IPS DF 19.7 (cell line): Measurements from ENCODE around the gene DENND2A.
A peak's percentile ranks its signal among the peaks of the same experiment; 100 is the strongest.
"Not testable (repeated sequence)": the region's sequence is repeated elsewhere in the genome, so short reads cannot be mapped to it uniquely, and the experiment has no call there.

Experiments used
- DNase-seq: peaks from one replicate; pipeline ENCODE4 v3.0.0-alpha.2; 2013; ENCODE audit warnings: low read depth, low spot score

DENND2A gene

DNA sequence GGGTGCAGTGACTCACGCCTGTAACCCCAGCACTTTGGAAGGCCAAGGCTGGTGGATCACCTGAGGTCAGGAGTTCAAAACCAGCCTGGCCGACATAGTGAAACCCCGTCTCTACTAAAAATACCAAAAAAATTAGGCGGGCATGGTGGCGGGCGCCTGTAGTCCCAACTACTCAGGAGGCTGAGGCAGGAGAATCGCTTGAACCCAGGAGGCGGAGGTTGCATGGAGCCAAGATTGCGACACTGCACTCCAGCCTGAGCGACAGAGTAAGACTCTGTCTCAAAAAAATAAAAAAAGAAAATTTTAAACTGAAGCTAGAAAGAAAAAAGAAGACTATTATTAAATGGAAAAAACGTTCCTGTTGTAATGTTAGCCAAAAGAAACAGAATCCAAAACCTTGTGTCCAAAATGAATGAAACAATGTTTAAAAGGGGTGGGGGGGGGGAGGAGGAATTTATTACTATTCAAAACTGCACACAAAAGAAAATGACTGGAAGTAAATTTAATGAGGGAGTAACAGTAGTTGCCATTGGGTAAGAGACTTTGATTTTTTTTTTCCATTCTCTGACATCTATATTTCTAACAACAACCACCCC, 20.6 kb downstream of the DENND2A start:
- not testable (repeated sequence) for DNase-seq

DNA sequence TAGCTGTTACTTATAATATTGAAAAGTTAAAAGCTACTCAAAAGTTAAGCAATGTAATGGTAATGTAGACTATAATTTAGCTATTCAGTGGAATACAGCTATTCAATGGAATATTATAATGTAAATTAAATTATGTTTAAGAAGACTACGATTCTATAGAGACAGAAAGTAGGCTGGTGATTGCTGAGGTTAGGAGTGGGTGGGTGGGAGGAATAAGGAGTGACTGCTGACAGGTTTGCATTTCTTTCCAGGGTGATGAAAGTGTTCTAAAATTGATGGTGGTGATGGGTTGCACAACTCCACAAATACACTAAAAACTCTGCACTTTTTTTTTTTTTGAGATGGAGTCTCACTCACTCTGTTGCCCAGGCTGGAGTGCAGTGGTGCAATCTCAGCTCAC, 21.4 kb downstream of the DENND2A start:
- no peak for DNase-seq

DNA sequence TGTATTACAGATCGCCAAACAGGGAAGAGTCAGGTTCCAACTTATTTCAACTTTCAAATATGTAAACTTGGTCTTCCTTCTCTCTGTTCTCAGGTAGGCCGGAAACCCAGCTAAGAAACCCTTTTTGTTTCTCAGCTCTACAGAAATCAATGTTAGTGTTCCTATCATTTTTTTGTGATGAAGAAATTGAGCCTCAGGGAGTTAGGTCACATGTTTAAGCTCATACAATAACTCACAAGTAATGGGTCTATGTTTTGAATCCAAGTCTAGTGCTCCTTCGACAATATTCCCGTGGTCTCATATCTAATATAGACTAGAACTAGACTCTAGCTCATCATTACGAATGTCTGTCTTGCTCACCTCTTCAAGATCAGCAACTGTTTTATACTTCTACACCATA, 22.3 kb downstream of the DENND2A start:
- DNase-seq: no peak

DNA sequence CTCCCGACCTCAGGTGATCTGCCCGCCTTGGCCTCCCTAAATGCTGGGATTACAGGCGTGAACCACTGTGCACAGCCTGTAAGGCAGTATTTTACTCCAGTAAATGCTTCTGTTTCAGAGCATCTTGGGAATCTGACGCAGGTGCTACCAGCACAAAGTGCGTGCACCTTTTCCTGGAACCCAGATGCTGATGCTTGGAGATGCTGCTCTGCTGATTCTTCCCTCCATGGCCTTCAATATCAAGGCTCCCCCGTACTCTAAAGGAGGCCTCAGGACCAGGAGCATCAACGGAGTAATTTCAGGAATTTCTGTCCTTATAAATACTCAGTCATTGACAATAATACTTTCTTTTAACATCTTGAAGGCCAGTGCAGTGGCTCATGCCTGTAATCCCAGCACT, 23.5 kb downstream of the DENND2A start:
- DNase-seq: no peak

DNA sequence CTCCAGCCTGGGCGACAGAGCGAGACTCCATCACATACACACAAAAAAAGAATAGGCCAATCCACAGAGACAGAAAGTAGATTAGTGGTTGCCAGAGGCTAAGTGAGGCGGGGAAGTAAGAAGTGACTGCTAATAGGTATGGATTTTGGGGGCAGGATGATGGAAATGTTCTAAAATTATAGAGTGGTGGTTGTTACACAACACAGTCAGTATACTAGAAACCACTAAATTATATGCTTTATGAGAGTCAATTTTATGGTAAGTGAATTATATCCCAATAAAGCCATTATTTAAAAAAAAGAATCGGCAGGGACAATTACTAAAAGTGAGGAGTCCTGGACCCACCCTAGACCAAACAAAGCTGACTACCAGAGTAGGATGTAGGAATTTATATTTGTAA, 24.3 kb downstream of the DENND2A start:
- no peak for DNase-seq

DNA sequence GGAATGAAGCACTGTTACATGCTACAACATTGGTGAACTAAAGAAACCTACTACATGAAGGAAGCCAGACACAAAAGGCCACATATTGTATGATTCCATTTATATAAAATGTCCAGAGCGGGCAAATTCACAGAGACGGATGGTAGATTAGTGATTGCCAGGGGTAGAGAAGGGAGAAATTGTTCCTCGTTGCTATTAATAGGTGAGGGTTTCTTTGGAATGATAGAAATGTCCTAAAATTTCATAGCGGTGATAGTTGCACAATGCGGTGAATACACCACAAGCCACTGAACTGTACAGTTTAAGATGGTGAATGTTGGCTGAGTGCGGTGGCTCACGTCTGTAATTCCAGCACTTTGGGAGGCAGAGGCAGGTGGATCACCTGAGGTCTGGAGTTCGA, 29.0 kb downstream of the DENND2A start:
- DNase-seq: no peak

DNA sequence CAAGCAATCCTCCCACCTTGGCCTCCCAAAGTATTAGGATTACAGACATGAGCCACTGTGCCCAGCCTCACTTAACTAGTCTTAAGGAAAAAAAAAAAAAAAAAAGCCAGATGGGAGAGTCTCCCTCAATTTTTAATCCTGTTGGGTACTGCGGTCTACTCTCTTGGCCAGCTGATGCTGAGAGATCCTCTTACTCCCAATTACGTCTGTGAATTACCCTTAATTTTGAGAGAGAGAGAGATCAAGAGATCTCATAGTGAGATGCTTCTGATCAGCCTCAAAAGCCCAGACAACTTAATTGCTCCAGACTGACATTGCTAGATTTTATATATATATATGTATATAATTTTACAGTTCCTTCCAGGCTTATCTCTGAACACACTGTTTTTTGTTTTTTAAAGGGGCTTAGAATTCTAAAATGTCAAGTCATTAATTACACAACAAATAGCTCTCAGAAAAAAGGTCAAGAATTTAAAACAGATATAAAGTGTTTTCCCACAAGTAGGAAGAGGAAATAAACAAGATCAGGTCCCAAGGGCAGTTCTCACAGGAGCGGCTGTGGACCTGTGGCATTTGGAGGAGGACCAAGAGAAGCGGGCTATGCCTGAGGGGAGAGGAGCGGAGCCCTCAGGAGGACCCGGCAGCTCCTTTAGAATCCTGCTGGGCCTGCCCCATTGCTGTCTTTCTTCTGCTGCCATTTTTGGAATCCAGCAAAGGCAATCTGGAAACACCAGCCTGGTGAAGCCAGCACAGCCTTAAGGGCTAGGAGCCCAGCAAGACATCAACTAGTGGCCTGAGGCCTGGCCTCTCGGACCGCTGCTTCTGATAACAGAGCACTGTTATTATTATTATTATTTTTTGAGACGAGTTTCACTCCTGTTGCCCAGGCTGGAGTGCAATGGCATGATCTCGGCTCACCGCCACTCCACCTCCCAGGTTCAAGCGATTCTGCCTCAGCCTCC, 30.1 kb downstream of the DENND2A start:
- DNase-seq: no peak

DNA sequence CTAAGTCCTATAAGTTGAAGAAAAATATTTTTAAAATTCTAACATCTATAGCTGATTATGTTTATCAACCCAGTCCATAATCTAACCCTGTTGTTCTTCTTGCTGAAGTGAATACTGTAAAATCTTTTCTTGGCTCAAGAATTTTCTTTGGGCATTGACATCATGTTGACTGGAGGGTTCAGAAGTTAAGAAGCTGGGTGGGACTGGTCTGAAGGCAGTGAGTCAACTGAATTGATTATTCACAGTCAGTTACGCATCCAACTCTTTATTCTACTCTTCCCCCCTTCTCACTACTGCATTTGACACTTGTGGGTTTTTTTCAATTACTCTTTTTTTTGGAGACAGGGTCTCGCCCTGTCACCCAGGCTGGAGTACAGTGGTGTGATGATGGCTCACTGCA, 31.0 kb downstream of the DENND2A start:
- no peak for DNase-seq

DNA sequence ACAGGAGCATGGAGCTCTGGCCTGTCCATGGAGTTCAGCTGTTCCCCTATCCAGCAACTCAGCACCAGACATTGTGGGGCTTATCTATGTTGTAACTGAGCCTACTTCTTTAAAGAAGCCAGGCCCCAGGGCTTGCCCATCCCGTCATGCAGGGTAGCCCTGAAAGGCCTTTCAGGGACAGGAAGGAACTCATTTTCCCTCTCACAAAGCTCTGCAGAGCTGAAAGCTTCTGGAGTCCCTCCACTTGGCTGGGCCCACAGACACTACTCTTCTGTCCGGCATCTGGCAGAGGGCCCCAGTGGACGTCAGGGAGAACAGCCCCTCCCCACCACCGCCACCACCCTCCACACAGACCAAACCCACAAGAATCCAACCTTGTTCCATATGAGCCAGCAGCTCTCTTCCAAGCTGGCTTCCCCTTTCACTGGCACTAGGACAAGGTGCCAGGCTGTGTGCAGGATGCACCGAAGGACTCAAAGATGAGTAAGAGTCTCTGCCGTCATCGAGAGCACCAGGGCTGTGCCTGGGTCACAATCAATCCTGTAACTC, 33.1 kb downstream of the DENND2A start:
- no peak for DNase-seq

DNA sequence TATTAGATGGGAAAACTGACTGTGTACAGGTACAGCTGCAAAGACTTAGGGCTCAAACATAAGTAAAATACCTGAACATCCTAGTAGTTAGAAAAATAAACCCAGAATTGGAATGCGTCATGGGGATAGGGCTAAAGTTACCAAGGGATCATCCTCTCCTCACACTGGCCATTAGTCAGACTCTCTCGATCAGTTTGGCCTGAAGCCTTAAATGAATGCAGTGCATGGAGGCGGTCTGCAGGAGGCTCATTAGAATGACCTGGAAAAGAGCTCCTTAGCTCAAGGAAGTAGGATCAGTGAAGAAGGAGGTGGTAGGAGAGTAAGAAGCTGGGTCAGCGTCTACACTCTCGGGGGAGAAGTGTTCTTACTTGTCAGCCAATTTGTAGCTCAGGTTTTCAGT, 35.3 kb downstream of the DENND2A start:
- peak; percentile 23 for DNase-seq

DNA sequence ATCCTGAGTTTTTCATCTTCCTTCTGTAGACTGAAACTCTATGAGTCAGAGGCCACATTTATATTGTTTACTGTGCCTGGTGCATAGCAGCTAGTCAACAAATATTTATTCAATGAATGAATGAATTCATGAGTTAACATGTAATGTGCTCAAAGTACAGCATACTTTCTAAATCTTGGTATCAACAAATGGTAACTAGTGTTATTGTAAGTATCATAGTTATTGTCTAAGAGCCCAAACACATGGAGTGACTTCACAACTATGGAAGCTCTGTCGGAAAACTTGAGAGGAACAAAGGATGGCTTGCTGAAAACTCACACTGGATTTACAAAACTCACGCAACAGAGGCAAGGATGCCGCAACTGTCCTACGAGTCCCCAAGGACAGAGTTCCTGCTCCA, 35.9 kb downstream of the DENND2A start:
- DNase-seq: no peak

DNA sequence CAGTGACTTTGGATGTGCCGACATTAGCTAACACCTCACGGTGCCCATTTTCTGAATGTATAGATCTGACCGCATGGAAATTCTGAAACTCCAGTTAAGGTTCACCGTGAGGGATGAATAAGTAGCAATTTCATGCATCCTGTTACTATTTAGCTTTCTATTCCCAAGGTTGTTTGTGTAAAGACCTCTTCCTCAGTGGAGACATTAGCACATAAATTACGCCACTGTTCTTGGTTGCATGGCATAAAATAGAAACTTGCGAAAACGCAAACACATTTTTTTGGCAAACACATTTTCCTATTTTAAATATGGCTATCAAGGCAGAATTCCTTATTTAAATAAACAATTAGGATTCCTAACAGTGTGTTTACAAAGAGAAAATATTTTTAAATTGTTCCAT, 36.5 kb downstream of the DENND2A start:
- no peak for DNase-seq

DNA sequence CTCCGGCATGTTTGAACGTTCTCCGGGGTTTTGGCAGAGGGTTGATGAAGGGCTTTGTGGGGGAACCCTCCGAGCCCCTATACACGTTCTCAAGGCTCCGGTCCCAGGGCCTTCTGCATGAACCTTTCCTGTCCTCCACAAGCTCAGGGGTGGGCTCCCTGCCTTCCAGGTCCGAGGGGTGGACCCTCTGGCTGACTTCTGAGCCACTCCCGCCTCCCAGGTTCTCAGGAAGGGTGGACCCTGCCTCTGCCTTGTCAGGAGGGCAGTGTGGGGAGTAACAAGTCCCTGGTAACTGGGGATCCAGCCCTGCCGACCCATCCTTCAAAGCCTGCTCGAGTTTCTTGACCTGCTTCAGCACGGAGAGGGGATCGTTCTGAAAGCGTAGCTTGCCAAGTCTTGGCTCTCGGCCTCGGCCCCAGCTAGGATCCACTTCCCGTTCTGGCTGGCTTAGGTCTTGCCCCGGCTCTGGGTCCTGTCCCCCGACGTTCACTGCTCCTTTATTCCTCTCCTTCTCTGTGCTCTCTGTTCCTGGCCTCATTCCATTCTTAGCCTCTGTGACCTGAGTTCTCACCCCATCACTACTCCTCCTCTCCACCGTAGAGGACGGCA, 38.9 kb downstream of the DENND2A start:
- DNase-seq: no peak

DNA sequence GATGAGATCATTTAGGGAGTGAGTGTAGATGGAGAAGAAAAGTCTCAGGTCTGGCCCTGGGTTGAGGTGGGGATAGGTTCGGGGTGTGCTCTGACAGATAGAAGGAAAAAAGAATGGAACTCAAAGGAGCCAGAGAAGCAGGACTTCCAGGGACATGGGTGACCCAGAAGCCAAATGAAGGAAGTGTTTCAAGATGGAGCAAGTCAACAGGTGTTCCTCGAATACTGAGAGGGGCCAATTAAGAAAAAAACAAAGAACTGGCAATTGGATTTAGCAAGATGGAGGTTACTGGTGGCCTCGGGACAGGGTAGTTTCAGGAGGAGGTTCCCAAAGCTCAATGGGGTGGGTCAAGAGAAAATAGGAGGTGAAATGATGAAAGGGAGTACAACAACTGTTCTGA, 40.3 kb downstream of the DENND2A start:
- DNase-seq: no peak

DNA sequence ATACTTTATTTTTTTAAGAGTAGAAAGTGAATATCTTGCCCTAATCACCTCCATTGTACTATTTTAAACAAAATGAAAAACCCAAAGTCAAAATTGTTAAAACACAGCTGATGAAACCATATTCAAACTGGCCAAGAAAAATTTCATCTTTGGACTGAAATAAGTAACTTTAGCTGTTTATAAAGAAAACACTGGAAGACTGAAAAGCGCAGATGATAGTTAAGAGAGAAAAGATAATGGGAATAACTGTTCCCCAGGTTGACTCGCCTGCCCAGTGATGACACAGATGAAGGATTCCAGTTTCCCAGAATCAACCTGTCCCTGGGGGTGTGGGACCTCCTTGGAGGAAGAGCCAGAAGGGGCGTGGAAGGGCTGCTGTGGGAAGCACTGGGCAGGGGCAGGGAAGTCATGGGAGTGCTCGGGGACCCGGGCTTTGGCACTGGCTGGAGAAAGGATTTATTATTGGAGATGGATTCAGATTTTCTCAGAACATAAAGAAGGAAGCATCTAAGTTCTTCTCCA, 43.1 kb downstream of the DENND2A start:
- DNase-seq: no peak

DNA sequence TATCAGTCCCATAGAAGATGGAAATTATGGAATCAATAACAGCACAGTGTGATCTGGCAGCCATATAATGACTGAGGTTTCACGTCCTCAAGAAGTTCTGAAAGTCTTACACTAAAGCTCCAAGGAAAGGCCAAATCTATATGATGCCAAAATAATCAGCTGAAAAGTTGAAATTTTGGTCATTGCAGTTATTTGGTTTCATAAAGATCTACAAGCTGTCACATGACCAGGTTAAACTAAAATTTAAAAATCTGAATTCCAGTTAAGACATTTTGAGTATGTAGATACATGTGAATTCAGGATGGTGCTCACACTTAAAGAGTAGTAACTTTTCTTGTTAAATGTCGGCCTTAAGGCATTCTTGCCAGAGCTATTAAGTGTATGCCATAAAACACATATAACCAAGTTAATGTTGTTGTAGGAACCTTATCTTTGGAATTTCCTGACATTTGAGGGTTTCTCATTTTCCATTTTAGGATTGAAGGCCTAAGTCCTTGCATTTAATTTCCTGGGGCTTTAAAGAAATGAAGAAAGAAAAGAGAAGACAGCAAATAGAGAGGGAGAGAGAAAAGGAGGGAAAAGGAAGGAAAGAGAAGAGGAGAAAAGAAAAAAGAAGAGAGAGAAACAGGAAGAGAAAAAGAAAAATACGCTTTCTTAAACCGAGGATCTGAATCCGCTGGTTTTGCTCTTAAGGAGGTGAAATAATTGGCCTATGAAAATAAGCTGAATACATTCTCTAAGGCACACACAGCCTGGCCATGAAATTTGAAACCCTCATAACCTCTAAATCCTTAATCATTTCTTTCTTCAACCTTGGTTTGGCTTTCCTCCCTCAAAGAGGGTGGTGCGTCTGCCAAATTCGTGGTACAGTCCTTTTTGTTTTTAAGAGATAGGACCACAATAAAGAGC, 43.8 kb downstream of the DENND2A start:
- no peak for DNase-seq

DNA sequence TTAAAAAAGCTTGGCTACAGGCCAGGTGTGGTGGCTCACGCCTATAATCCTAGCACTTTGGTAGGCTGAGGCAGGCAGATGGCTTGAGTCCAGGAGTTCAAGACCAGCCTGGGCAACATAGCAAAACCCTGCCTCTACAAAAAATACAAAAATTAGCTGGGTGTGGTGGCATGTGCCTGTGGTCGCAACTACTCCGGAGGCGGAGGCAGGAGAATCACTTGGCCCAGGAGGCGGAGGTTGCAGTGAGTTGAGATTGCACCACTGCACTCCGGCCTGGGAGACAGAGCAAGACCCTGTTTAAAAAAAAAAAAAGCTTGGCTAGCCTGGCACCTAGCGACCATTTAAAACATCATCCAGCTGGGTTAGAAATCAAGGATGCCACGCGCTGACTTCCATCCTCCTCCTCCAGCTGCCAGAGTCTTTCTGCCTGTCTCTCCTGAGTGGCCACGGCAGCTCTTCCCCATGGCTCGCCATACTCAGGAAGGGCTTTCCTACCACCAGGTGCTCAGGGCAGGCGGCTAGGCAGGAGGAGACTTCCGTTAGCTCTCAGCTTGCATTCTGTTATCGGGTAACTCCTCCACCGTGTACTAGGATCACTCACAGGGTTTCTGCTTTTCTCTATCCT, 45.0 kb downstream of the DENND2A start:
- no peak for DNase-seq

DNA sequence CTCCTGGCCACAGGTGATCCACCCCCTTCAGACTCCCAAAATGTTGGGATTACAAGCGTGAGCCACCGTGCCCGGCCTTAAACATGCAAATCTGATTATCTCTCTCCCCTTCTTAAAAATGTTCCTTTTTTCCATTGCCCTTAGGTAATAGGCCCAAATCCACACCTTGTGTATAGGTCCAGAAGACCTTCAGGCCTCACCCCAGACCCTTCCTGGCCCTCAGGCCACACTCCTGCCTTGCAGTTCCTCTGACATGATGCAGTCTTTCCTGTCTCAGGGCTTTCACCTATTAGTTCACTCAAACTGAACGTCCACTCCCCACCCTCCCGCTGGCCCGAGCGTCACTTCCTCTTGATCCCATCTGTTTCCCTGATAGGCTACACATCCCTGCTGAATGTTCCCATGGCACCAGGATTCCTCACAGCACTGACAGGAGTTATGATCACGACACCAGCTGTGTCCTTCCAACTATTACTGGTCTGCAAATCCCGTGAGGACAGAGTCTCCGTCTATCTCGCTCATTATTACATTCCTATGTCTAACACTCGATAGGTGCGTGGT, 46.4 kb downstream of the DENND2A start:
- DNase-seq: no peak

DNA sequence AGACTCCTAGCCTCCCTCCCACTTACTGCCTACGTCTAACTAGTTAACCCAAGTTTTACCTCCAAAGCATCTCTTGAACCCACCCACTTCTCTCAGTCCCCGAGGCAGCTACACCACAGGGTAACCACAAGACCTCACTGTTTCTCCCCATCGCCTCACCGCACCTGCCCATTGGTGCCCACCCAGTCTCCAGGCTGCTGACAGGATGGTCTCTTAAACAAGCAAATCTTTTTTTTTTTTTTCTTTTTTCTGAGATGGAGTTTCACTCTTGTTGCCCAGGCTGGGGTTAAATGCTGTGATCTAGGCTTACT, 47.0 kb downstream of the DENND2A start:
- no peak for DNase-seq

DNA sequence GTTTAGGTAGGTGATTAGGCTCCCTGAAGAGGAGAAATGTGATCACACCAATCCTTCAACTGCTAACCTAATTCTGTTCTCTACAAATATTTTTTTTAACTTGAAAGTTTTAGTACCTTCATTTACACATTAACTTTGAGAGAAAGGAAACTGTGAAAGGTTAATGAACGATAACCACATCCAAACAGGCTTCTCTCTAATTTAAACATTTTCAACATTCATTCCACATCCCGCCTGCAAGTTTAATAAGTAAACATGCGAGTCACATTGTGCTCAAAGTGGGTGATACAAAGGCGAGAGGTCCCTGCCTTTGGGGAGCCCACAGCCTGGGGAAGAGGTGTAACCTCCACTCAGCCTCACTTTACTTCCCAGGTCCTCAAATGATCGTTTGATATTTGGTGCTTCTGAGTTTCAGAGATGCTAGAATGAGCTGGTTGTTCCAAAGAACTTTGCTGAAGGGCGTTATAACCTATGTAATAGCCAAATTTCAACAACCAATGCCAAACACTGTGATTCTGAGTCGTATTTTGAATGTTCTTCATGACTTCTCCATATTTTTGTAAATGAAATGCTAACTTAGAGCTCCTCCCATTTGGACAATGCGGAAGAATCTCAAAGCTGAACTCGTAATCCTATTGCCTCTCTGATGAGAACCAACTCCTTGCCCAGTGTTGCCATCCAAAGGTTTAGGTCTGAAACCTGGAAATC, 47.5 kb downstream of the DENND2A start:
- DNase-seq: no peak
